ENCODE measurements around the gene SUSD5.

DNA sequence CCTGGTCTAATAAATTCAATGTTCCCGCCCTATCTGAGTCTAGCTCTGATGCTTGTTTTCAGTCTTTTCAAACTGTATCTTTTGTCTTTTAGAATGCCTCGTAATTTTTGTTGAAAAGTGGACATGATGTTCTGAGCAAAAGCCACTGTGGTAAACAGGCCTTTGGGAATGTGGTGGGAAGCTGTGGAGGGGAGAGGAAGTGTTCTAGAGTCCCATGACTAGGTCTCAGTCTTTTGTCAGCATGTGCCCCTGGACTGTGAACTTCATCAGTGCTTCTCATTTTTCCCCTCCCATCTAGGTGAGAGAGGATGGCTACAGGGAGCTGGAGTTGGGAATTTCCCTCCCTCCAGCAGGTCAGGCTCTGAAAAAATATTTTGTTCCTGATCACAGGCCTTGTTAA lies 33.7 kb downstream of the SUSD5 start:
- TF ChIP-seq POLR2AphosphoS5 (IDR thresholded peaks at IDR 0.05) = no peak
- TF ChIP-seq, protein P1, sequence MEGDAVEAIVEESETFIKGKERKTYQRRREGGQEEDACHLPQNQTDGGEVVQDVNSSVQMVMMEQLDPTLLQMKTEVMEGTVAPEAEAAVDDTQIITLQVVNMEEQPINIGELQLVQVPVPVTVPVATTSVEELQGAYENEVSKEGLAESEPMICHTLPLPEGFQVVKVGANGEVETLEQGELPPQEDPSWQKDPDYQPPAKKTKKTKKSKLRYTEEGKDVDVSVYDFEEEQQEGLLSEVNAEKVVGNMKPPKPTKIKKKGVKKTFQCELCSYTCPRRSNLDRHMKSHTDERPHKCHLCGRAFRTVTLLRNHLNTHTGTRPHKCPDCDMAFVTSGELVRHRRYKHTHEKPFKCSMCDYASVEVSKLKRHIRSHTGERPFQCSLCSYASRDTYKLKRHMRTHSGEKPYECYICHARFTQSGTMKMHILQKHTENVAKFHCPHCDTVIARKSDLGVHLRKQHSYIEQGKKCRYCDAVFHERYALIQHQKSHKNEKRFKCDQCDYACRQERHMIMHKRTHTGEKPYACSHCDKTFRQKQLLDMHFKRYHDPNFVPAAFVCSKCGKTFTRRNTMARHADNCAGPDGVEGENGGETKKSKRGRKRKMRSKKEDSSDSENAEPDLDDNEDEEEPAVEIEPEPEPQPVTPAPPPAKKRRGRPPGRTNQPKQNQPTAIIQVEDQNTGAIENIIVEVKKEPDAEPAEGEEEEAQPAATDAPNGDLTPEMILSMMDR (IDR thresholded peaks at IDR 0.05 in 8 of 11, conservative IDR thresholded peaks at IDR 0.05 in 3 of 11) = no peak
